Psoas muscle (tissue), 8 donors: ENCODE results near the gene RAI14. TPM values are rescaled to one million over a fixed set of nuclear protein-coding genes. Genes with fewer than 3 reads are reported as not detected.

Experiments
- ATAC-seq, 4 donors: fragments of 200-7000 bp; cut with Tn5 transposase; one replicate each; pipeline ENCODE4 v1.9.1; 2020; ENCODE audit warnings: moderate library complexity in 3 of 4, mild to moderate bottlenecking in 2 of 4
- DNase-seq, 2 donors: peaks; one replicate each; pipeline ENCODE4 v3.0.0-alpha.2; 2020
- H3K27ac ChIP-seq: fragments of 200-600 bp; one replicate; pipeline ENCODE4 v1.8.0; 2022
- H3K27me3 ChIP-seq, 3 donors: fragments of 200-600 bp in 1 of 3; one replicate each; pipeline versions ENCODE4 v1.6.1 to v1.8.0; 2013 to 2022; ENCODE audit warnings: low read length in 2 of 3, mild to moderate bottlenecking in 2 of 3, moderate library complexity in 1 of 3; ENCODE audit not compliant: insufficient read depth in 3 of 3
- H3K36me3 ChIP-seq, 2 donors: fragments of 200-600 bp in 1 of 2; one replicate each; pipeline versions ENCODE4 v1.6.1 to v1.8.0; 2013 to 2022; ENCODE audit warnings: low read depth in 1 of 2, mild to moderate bottlenecking in 1 of 2, moderate library complexity in 1 of 2; ENCODE audit not compliant: insufficient read depth in 1 of 2
- H3K4me1 ChIP-seq: fragments of 200-600 bp; one replicate; pipeline ENCODE4 v1.8.0; 2022
- H3K4me3 ChIP-seq: fragments of 200-600 bp; one replicate; pipeline ENCODE4 v1.8.0; 2022; ENCODE audit warnings: mild to moderate bottlenecking
- H3K9me3 ChIP-seq: fragments of 200-600 bp; one replicate; pipeline ENCODE4 v1.8.0; 2022
- CTCF ChIP-seq: fragments of 200-600 bp; IDR thresholded peaks from one replicate; pipeline ENCODE4 v1.8.0; 2022; ENCODE audit warnings: antibody characterized with exemption
- WGBS, 3 donors: extraction: QIAGEN DNeasy Blood & Tissue Kit; methylation state at CpG; one replicate each; pipeline versions ENCODE4 v1.1.6 to v1.1.7; 2013; 5-methylcytosine and 5-hydroxymethylcytosine counted together
- intact Hi-C, 2 donors: fragments of 100-400 bp; cut with DNase I; formaldehyde crosslinking; loops; one replicate each; pipeline versions ENCODE4 v1.11.0 to v1.14.2; 2022
- polyA plus RNA-seq, 3 donors: library from polyadenylated mRNA; stranded (reverse); fragments of 200-250 nt; gene quantifications; one replicate each; pipeline ENCODE4 v1.2.3, GENCODE V29; 2013
- total RNA-seq, 4 donors: library from RNA; stranded (reverse); fragmentation: NEBNext Ultra II Directional in 2 of 4; extraction: Animal tissue kit (Norgen Biotek cat#: 25700) in 2 of 4; gene quantifications; one replicate each; pipeline versions ENCODE4 v1.2.1 to v1.2.4, GENCODE V29; 2021 to 2023
- donor health status: healthy with polysubstance abuse.
- donor health status: DM: no; HTN: no; CAD: no; lungs with moderate emphysema.
- donor health status: Bipolar disorder and iron deficiency.
- donor health status: healthy.
- donor health status: DM: yes; HTN: yes; CAD: no.
- donor health status: DM: no; HTN: no; CAD: no.
- donor health status: DM: no; HTN: no; CAD: no.
- donor health status: DM: yes; HTN: yes; CAD: no.

The RAI14 gene
- total and polyA plus RNA-seq, 7 donors, result 0.69 to 4.3 (median 2.1) TPM

DNA sequence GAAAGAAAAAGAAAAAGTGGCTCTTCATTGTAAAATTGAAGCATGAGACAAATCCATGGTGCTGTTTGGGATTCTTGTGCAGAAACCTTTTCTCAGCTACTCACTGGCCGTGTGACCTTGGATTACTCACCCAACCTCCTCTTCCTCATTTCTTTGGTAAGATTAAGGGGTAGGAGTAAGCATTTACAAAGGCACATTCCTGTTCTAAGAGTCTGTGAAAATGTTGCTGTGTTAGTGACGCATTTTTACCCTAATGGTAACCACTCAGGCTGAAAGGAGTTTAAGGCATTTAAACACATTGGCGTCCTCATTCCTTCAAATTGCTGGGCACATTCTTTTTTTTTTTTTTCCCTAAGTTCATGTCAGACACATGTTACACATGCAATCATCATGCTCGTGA is 4.3 kb downstream of the RAI14 start:
- Histone ChIP-seq H3K27me3 (peaks cover 0 to 49% (median 5%) of the 10 kb centered on the region in 3 donors), H3K4me1 (peaks cover 4% of the 10 kb centered on the region), H3K36me3 (no peaks in the 10 kb centered on the region), H3K27ac (no peak overlapping the region), H3K9me3 (no peaks in the 10 kb centered on the region), H3K4me3 (no peak overlapping the region)
- no peak for TF ChIP-seq CTCF
- intact Hi-C loops, result no loop called here
- DNase-seq, result no peak
- WGBS, 3 donors, result 95 to 97% (median 97%) methylated on average over 4 of the region's 4 CpGs
- ATAC-seq, result no peak

DNA sequence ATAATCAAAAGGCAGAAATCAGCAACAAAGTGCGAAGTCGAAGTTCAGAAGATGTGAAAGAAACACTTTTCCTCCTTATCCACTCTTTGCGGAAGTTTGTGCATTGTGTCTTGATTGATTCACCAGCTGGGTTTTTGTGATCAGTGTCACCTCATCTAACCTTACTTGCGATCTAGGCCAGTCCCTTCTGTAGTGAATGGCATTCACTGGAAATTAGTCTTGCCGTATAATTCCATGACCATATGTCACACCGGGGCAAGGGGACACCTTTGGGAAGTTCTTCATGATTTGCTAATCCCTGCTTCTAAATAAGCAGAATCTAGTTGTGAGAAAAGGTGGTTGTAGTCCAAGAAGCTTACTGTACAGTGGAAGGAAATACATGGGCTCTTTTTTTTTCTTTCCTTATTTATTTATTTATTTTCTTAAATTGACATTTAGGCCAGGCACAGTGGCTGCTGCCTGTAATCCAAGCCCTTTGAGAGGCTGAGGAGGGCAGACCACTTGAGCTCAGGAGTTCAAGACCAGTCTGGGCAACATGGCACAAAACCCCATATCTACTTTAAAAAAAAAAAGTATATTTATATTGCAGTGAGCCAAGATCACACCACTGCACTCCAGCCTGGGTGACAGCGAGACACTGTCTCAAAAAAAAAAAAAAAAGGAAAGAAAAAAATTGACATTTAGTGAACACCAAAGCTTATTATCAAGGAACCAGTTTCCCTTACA is 7.8 kb downstream of the RAI14 start:
- Histone ChIP-seq H3K4me1 (no peaks in the 10 kb centered on the region), H3K27me3 (peaks cover 0 to 18% (median 4%) of the 10 kb centered on the region in 3 donors), H3K27ac (no peak overlapping the region), H3K4me3 (no peak overlapping the region), H3K9me3 (no peaks in the 10 kb centered on the region), H3K36me3 (no peaks in the 10 kb centered on the region)
- no peak for ATAC-seq
- no peak for DNase-seq
- WGBS, 3 donors, result 72 to 75% (median 73%) methylated on average over 7 of the region's 7 CpGs
- intact Hi-C loops, result no loop called here
- TF ChIP-seq CTCF, result no peak

GRCh38 chr5:34666392-34667080 is 10.4 kb downstream of the RAI14 start:
- 79 to 84% (median 81%) methylated on average over 8 of the region's 8 CpGs for WGBS, 3 donors
- Histone ChIP-seq H3K9me3 (no peaks in the 10 kb centered on the region), H3K27ac (no peak overlapping the region), H3K36me3 (no peaks in the 10 kb centered on the region), H3K4me3 (no peak overlapping the region), H3K27me3 (no peaks in the 10 kb centered on the region), H3K4me1 (no peaks in the 10 kb centered on the region)
- DNase-seq (no peak), ATAC-seq (no peak)
- intact Hi-C loops, result no loop called here
- TF ChIP-seq CTCF, result no peak

- H3K4me3 ChIP-seq, result no peak overlapping the region
- H3K4me1 ChIP-seq, result no peaks in the 10 kb centered on the region
- DNase-seq (no peak), ATAC-seq (no peak)
- 61 to 73% (median 68%) methylated on average over 5 of the region's 5 CpGs for WGBS, 3 donors
- no peaks in the 10 kb centered on the region for H3K36me3 ChIP-seq
- no peak overlapping the region for H3K27ac ChIP-seq
- H3K27me3 ChIP-seq, result no peaks in the 10 kb centered on the region
- H3K9me3 ChIP-seq, result no peaks in the 10 kb centered on the region
- intact Hi-C loops, result no loop called here
- TF ChIP-seq CTCF, result no peak
Observed at GRCh38 chr5:34667705-34668104, 11.6 kb downstream of the RAI14 start.
